A549 (cell line): ENCODE results near the gene LSP1. TPM values are rescaled to one million over a fixed set of nuclear protein-coding genes. Genes with fewer than 3 reads are reported as not detected.

Experiments
- ATAC-seq, 2 experiments: fragments of 200-7000 bp in 1 of 2; fragments of >200 bp in 1 of 2; cut with Nextera tagmentation in 1 of 2; cut with Tn5 transposase in 1 of 2; 3 replicates each; pipeline versions ENCODE4 v1.8.0 to v1.9.1; 2018 to 2020; ENCODE audit warnings: mild to moderate bottlenecking in 1 of 2, moderate library complexity in 1 of 2
- CTCF ChIA-PET: fragments of 300-600 bp; sonication (Branson Sonifier 250); formaldehyde crosslinking; extraction: SDS; loops from one replicate; lab custom pipeline; 2021; ENCODE audit warnings: antibody characterized with exemption, inconsistent platforms; lab: Yijun Ruan, JAX
- POLR2A ChIA-PET: fragments of 350-600 bp; formaldehyde crosslinking; extraction: SDS; loops from one replicate; lab custom pipeline; 2021; ENCODE audit warnings: antibody characterized with exemption, inconsistent platforms; lab: Yijun Ruan, JAX
- DNase-seq, 2 experiments: peaks; one replicate each; pipeline versions ENCODE4 v3.0.0 to v3.0.0-alpha.2; 2011 to 2016; ENCODE audit warnings: low read depth in 1 of 2, low spot score in 1 of 2
- FAIRE-seq: peaks from 2 replicates; lab custom pipeline; 2011; peaks lifted over from hg19 to GRCh38; lab: Jason Lieb, UNC
- H3K27ac ChIP-seq, 2 experiments: fragments of >200 bp; sonication (Bioruptor Twin); formaldehyde crosslinking; 3 replicates each; pipeline ENCODE4 v1.5.1; 2016 to 2017
- H3K4me1 ChIP-seq: fragments of >200 bp; sonication (Bioruptor Twin); formaldehyde crosslinking; 3 replicates; pipeline ENCODE4 v1.6.1; 2016
- H3K4me2 ChIP-seq: fragments of >200 bp; sonication (Bioruptor Twin); formaldehyde crosslinking; 3 replicates; pipeline ENCODE4 v1.6.1; 2016
- H3K4me3 ChIP-seq: fragments of >200 bp; sonication (Bioruptor Twin); formaldehyde crosslinking; 3 replicates; pipeline ENCODE4 v1.5.1; 2016
- H3K9me3 ChIP-seq: fragments of >200 bp; sonication (Bioruptor Twin); formaldehyde crosslinking; 3 replicates; pipeline ENCODE4 v1.6.1; 2016
- CBX2 ChIP-seq: fragments of 200-600 bp; sonication (generic); IDR thresholded peaks from 2 replicates; pipeline ENCODE4 v1.6.1; 2016; ENCODE audit warnings: low read depth, mild to moderate bottlenecking, borderline replicate concordance
- CBX8 ChIP-seq: fragments of 200-600 bp; sonication (generic); IDR thresholded peaks from 2 replicates; pipeline ENCODE4 v1.6.1; 2016
- CHD4 ChIP-seq: fragments of 200-600 bp; sonication (generic); IDR thresholded peaks from 2 replicates; pipeline ENCODE4 v1.6.1; 2016; ENCODE audit warnings: antibody characterized with exemption, mild to moderate bottlenecking, borderline replicate concordance
- E2F6 ChIP-seq: IDR thresholded peaks from 2 replicates; pipeline ENCODE4 v1.6.1; 2012; ENCODE audit warnings: low read depth, borderline replicate concordance
- ESRRA ChIP-seq: fragments of 150-350 bp; IDR thresholded peaks from 2 replicates; pipeline ENCODE4 v1.6.1; 2014; ENCODE audit warnings: mild to moderate bottlenecking, low read length, borderline replicate concordance
- FOSB ChIP-seq: fragments of 250-450 bp; sonication (Bioruptor Pico); IDR thresholded peaks from 2 replicates; pipeline ENCODE4 v1.5.0; 2020; ENCODE audit warnings: mild to moderate bottlenecking, moderate library complexity
- FOXS1 ChIP-seq: fragments of 250-450 bp; sonication (Bioruptor Pico); IDR thresholded peaks from 2 replicates; pipeline ENCODE4 v1.5.0; 2020; ENCODE audit warnings: mild to moderate bottlenecking, moderate library complexity
- HES2 ChIP-seq: fragments of >200 bp; sonication (Bioruptor Twin); formaldehyde crosslinking; IDR thresholded peaks from 2 replicates; pipeline ENCODE4 v1.6.1; 2016
- HEYL ChIP-seq: fragments of 250-450 bp; sonication (Bioruptor Pico); IDR thresholded peaks from 2 replicates; pipeline ENCODE4 v1.8.0; 2021; ENCODE audit warnings: mild to moderate bottlenecking, moderate library complexity
- MAFK ChIP-seq: fragments of 450-650 bp; IDR thresholded peaks from 2 replicates; pipeline ENCODE4 v1.6.1; 2014; ENCODE audit not compliant: partially characterized antibody
- MAZ ChIP-seq: fragments of 150-350 bp; IDR thresholded peaks from 2 replicates; pipeline ENCODE4 v1.6.1; 2014; ENCODE audit warnings: antibody characterized with exemption, low read depth, low read length, borderline replicate concordance
- NPAS2 ChIP-seq: fragments of 250-450 bp; sonication (Bioruptor Pico); IDR thresholded peaks from 2 replicates; pipeline ENCODE4 v1.8.0; 2022; ENCODE audit warnings: mild to moderate bottlenecking, moderate library complexity, borderline replicate concordance
- PBX3 ChIP-seq: IDR thresholded peaks from 2 replicates; pipeline ENCODE4 v1.6.1; 2012
- PHF8 ChIP-seq: fragments of 200-600 bp; sonication (generic); IDR thresholded peaks from 2 replicates; pipeline ENCODE4 v1.6.1; 2016; ENCODE audit warnings: low read depth, mild to moderate bottlenecking, antibody characterized with exemption, moderate library complexity, borderline replicate concordance
- POLR2A ChIP-seq: IDR thresholded peaks from 2 replicates; pipeline ENCODE4 v1.6.1; 2012; ENCODE audit warnings: mild to moderate bottlenecking, low read length
- RCOR1 ChIP-seq: fragments of 150-350 bp; IDR thresholded peaks from 2 replicates; pipeline ENCODE4 v1.6.1; 2014; ENCODE audit warnings: antibody characterized with exemption, low read length, low read depth
- RNF2 ChIP-seq: fragments of 200-600 bp; sonication (generic); IDR thresholded peaks from 2 replicates; pipeline ENCODE4 v1.6.1; 2016; ENCODE audit warnings: low read depth, mild to moderate bottlenecking, antibody characterized with exemption, moderate library complexity, borderline replicate concordance
- TFCP2L1 ChIP-seq: fragments of 250-450 bp; sonication (Bioruptor Pico); IDR thresholded peaks from 2 replicates; pipeline ENCODE4 v1.5.0; 2021; ENCODE audit warnings: mild to moderate bottlenecking
- TP53 ChIP-seq: fragments of 250-450 bp; sonication (Bioruptor Pico); IDR thresholded peaks from 2 replicates; pipeline ENCODE4 v1.5.0; 2021; ENCODE audit warnings: mild to moderate bottlenecking, moderate library complexity
- USF2 ChIP-seq: fragments of 450-650 bp; IDR thresholded peaks from 2 replicates; pipeline ENCODE4 v1.6.1; 2014; ENCODE audit warnings: antibody characterized with exemption
- ZSCAN20 ChIP-seq: fragments of 250-450 bp; sonication (Bioruptor Pico); IDR thresholded peaks from 2 replicates; pipeline ENCODE4 v1.8.0; 2022; ENCODE audit warnings: mild to moderate bottlenecking, moderate library complexity
- WGBS: methylation state at CpG from one replicate; pipeline ENCODE4 v1.1.6; 2017; ENCODE audit errors: missing lambda C conversion rate; 5-methylcytosine and 5-hydroxymethylcytosine counted together
- polyA plus RNA-seq, 4 experiments: library from polyadenylated mRNA; depleted of rRNA in 3 of 4; stranded (reverse); fragments of >200 nt; fragmentation: RNase III in 1 of 4; extraction: RNeasy Plus Mini Kit Qiagen cat#74134 plus additional on column Dnase treatment in 1 of 4; gene quantifications; 2 replicates in 3 of 4; 3 replicates in 1 of 4; pipeline ENCODE4 v1.2.3, GENCODE V29; 2011 to 2017

LSP1 gene
- polyA plus RNA-seq, 2 of the 4 experiments (the other 2 are of a cell fraction): 0.67 to 3.5 TPM

- peak in 1 of 2 experiments; percentile 4; a peak in 1 of 6 replicates for ATAC-seq
- POLR2A ChIA-PET: no interaction called here
- H3K27ac ChIP-seq: no peak overlapping the region
- CTCF ChIA-PET: interaction anchor here (0.5 to 6.3 kb wide), 18 partner anchors 12 to 269 kb away, joined by 3 to 65 read pairs (median 6); partner anchors contain the start of genes KRTAP5-6 and TNNI2
- no peak for DNase-seq
- H3K4me1 ChIP-seq: no peaks in the 10 kb centered on the region
- TF ChIP-seq ZSCAN20 (CRISPR knock-in tag): no peak
- no peak for TF ChIP-seq RNF2
- no peak for TF ChIP-seq NPAS2 (CRISPR knock-in tag)
- no peak for TF ChIP-seq HES2
- no peak for TF ChIP-seq FOSB
- TF ChIP-seq FOXS1 (CRISPR knock-in tag): no peak
- no peak for TF ChIP-seq TP53 (CRISPR knock-in tag)
- TF ChIP-seq PHF8: no peak
- no peak for TF ChIP-seq HEYL (CRISPR knock-in tag)
- no peak overlapping the region; the same call in 2 of the 3 replicates for H3K4me2 ChIP-seq
- no peaks in the 10 kb centered on the region for H3K9me3 ChIP-seq
- no peak overlapping the region for H3K4me3 ChIP-seq
- 64% methylated on average over 15 of the region's 18 CpGs for WGBS
- FAIRE-seq: no peak
These were observed 68.8 kb downstream of the LSP1 start for GRCh38 chr11:1921574-1922141.

- CTCF ChIA-PET: interaction anchor here (1.1 to 6.3 kb wide), 11 partner anchors 11 to 270 kb away, joined by 3 to 65 read pairs (median 11); no protein-coding TSS in a partner anchor
- FAIRE-seq (no peak), ATAC-seq (no peak), DNase-seq (no peak)
- Histone ChIP-seq H3K4me3 (no peak overlapping the region), H3K27ac (no peak overlapping the region), H3K9me3 (no peaks in the 10 kb centered on the region), H3K4me1 (no peaks in the 10 kb centered on the region), H3K4me2 (no peak overlapping the region)
- POLR2A ChIA-PET: no interaction called here
- TF ChIP-seq E2F6 (no peak), USF2 (no peak), RNF2 (no peak), PBX3 (no peak), PHF8 (no peak), HEYL (CRISPR knock-in tag) (no peak), RCOR1 (no peak), CBX8 (no peak), POLR2A (no peak), ESRRA (no peak), TFCP2L1 (CRISPR knock-in tag) (no peak), MAZ (no peak), CHD4 (no peak), CBX2 (no peak), TP53 (CRISPR knock-in tag) (no peak), MAFK (no peak)
- WGBS: 69% methylated on average over 14 of the region's 14 CpGs
These were observed 69.7 kb downstream of the LSP1 start for GRCh38 chr11:1922481-1923081.
